GM23338 (cell line): ENCODE measurements around the gene LMBR1.
"Not testable (repeated sequence)": the region's sequence is repeated elsewhere in the genome, so short reads cannot be mapped to it uniquely, and the experiment has no call there.

Source experiments
- CTCF ChIP-seq, 2 experiments: fragments of 200-600 bp in 1 of 2; sonication (generic) in 1 of 2; conservative IDR thresholded peaks; 2 replicates each; pipeline versions ENCODE4 v1.5.1 to v1.6.1; 2016 to 2017; ENCODE audit warnings: antibody characterized with exemption in 2 of 2, low read depth in 2 of 2, mild to moderate bottlenecking in 2 of 2, moderate library complexity in 1 of 2
- EZH2 ChIP-seq: fragments of 200-600 bp; sonication (generic); IDR thresholded peaks from one replicate; pipeline ENCODE4 v1.8.0; 2017; ENCODE audit warnings: antibody characterized with exemption, mild to moderate bottlenecking, low read depth; ENCODE audit not compliant: unreplicated experiment
- POLR2AphosphoS5 ChIP-seq: IDR thresholded peaks from 2 replicates; pipeline ENCODE4 v1.6.1; 2016; ENCODE audit warnings: antibody characterized with exemption, low read depth

DNA sequence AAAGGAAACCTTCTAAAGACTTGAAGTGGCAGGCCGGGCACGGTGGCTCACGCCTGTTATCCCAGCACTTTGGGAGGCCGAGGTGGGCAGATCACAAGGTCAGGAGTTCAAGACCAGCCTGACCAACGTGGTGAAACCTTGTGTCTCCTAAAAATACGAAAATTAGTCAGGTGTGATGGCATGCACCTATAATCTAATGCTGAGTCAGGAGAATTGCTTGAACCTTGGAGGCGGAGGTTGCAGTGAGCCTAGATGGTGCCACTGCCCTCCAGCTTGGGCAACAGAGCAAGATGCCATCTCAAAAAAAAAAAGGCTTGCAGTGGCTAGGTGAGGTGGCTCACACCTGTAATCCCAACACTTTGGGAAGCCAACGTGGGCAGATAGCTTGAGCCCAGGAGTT is 24.6 kb downstream of the LMBR1 start:
- not testable (repeated sequence) for TF ChIP-seq CTCF (conservative IDR thresholded peaks at IDR 0.05; ENCODE audit: low read depth in 2 of 2); EZH2; POLR2AphosphoS5
